H1 (cell line): ENCODE measurements around the gene CNKSR2. TPM values are rescaled to one million over a fixed set of nuclear protein-coding genes. Genes with fewer than 3 reads are reported as not detected.

Source experiments
- CTCF ChIA-PET: fragments of 300-600 bp; sonication (Branson Sonifier 250); formaldehyde crosslinking; loops from one replicate; lab custom pipeline; 2021; ENCODE audit not compliant: partially characterized antibody; lab: Charles Lee
- POLR2A ChIA-PET: fragments of 300-600 bp; sonication (Branson Sonifier 250); formaldehyde crosslinking; loops from one replicate; lab custom pipeline; 2021; ENCODE audit warnings: inconsistent platforms; ENCODE audit not compliant: partially characterized antibody; lab: Charles Lee
- DNase-seq, 2 experiments: peaks; one replicate each; pipeline versions ENCODE4 v3.0.0 to v3.0.0-alpha.2; 2010 to 2022; ENCODE audit warnings: low spot score in 2 of 2, low read depth in 1 of 2, mixed read lengths in 1 of 2
- FAIRE-seq: peaks from 2 replicates; lab custom pipeline; 2011; peaks lifted over from hg19 to GRCh38; lab: Jason Lieb, UNC
- H2AFZ ChIP-seq: 2 replicates; pipeline ENCODE4 v1.8.1; 2012; ENCODE audit warnings: low read length, inconsistent platforms
- H2AK5ac ChIP-seq: 2 replicates; pipeline ENCODE4 v1.6.1; 2013; ENCODE audit warnings: low read depth, low read length
- H2BK120ac ChIP-seq: replicated peaks from 2 replicates; pipeline ENCODE3; 2013; ENCODE audit warnings: low read depth, low read length, inconsistent platforms
- H2BK12ac ChIP-seq: 2 replicates; pipeline ENCODE4 v1.6.1; 2013; ENCODE audit warnings: low read depth, low read length
- H2BK15ac ChIP-seq: 2 replicates; pipeline ENCODE4 v1.6.1; 2013; ENCODE audit warnings: low read length
- H2BK20ac ChIP-seq: 2 replicates; pipeline ENCODE4 v1.6.1; 2013; ENCODE audit warnings: low read length
- H2BK5ac ChIP-seq: 2 replicates; pipeline ENCODE4 v1.6.1; 2013; ENCODE audit warnings: low read depth, low read length
- H3K14ac ChIP-seq: 2 replicates; pipeline ENCODE4 v1.6.1; 2013; ENCODE audit warnings: inconsistent platforms; ENCODE audit not compliant: insufficient read length
- H3K18ac ChIP-seq: 2 replicates; pipeline ENCODE4 v1.6.1; 2013; ENCODE audit warnings: low read length; ENCODE audit errors: extremely low read depth
- H3K23ac ChIP-seq: 2 replicates; pipeline ENCODE4 v1.6.1; 2013; ENCODE audit warnings: inconsistent platforms; ENCODE audit not compliant: insufficient read length
- H3K23me2 ChIP-seq: 2 replicates; pipeline ENCODE4 v1.6.1; 2013; ENCODE audit warnings: low read depth, low read length
- H3K27ac ChIP-seq: 2 replicates; pipeline ENCODE4 v1.6.1; 2011; ENCODE audit warnings: low read depth, low read length, inconsistent platforms
- H3K27me3 ChIP-seq, 4 experiments: replicated peaks in 1 of 4; 1 replicate in 1 of 4; 2 replicates in 3 of 4; pipeline versions ENCODE4 v1.6.1 to v1.8.1; 2011 to 2013; ENCODE audit warnings: low read length in 3 of 4, mild to moderate bottlenecking in 3 of 4, inconsistent platforms in 2 of 4, mixed read lengths in 2 of 4, moderate library complexity in 1 of 4; ENCODE audit not compliant: control insufficient read depth in 3 of 4, insufficient read depth in 3 of 4; ENCODE audit errors: extremely low read depth in 1 of 4
- H3K36me3 ChIP-seq, 4 experiments: 2 replicates each; pipeline versions ENCODE4 v1.6.1 to v1.8.1; 2011 to 2013; ENCODE audit warnings: mild to moderate bottlenecking in 4 of 4, low read length in 3 of 4, moderate library complexity in 2 of 4, control low read depth in 1 of 4, inconsistent platforms in 1 of 4; ENCODE audit not compliant: insufficient read depth in 4 of 4, control insufficient read depth in 2 of 4
- H3K4ac ChIP-seq: replicated peaks from 2 replicates; pipeline ENCODE3; 2013; ENCODE audit warnings: low read length, low read depth, mixed read lengths, inconsistent platforms; ENCODE audit not compliant: insufficient read length
- H3K4me1 ChIP-seq, 4 experiments: replicated peaks in 1 of 4; 1 replicate in 1 of 4; 2 replicates in 3 of 4; pipeline versions ENCODE4 v1.6.1 to v1.8.1; 2011 to 2013; ENCODE audit warnings: low read length in 3 of 4, inconsistent platforms in 2 of 4, mixed read lengths in 1 of 4; ENCODE audit not compliant: insufficient read depth in 4 of 4, control insufficient read depth in 3 of 4
- H3K4me2 ChIP-seq, 2 experiments: 2 replicates each; pipeline versions ENCODE4 v1.6.1 to v1.8.1; 2011 to 2013; ENCODE audit warnings: low read depth in 2 of 2, low read length in 2 of 2, control low read depth in 1 of 2, inconsistent platforms in 1 of 2, mild to moderate bottlenecking in 1 of 2; ENCODE audit not compliant: insufficient read depth in 1 of 2
- H3K4me3 ChIP-seq, 4 experiments: fragments of 200-600, 300-600 bp in 1 of 4; sonication (generic), shearing (Covaris generic), sonication (Bioruptor Twin) in 1 of 4; 2 replicates each; pipeline versions ENCODE4 v1.5.1 to v1.8.1; 2011 to 2016; ENCODE audit warnings: low read length in 4 of 4, low read depth in 3 of 4, control low read depth in 2 of 4, inconsistent platforms in 2 of 4, mild to moderate bottlenecking in 2 of 4, mixed read lengths in 1 of 4, moderate library complexity in 1 of 4; ENCODE audit not compliant: insufficient read depth in 2 of 4; ENCODE audit errors: extremely low read depth in 1 of 4
- H3K56ac ChIP-seq: replicated peaks from 2 replicates; pipeline ENCODE3; 2013; ENCODE audit warnings: low read depth, mild to moderate bottlenecking, mixed read lengths, low read length, inconsistent platforms; ENCODE audit not compliant: insufficient read length
- H3K79me1 ChIP-seq: 2 replicates; pipeline ENCODE4 v1.6.1; 2013; ENCODE audit warnings: low read depth, low read length, control low read depth
- H3K79me2 ChIP-seq, 2 experiments: 2 replicates each; pipeline versions ENCODE4 v1.6.1 to v1.8.1; 2012 to 2013; ENCODE audit warnings: low read length in 2 of 2, mild to moderate bottlenecking in 2 of 2, inconsistent platforms in 1 of 2; ENCODE audit not compliant: insufficient read depth in 2 of 2, control insufficient read depth in 1 of 2
- H3K9ac ChIP-seq, 4 experiments: replicated peaks in 1 of 4; 1 replicate in 1 of 4; 2 replicates in 3 of 4; pipeline versions ENCODE4 v1.6.1 to v1.8.1; 2011 to 2013; ENCODE audit warnings: low read depth in 3 of 4, low read length in 3 of 4, control low read depth in 2 of 4, mild to moderate bottlenecking in 2 of 4, moderate library complexity in 2 of 4, inconsistent platforms in 1 of 4; ENCODE audit errors: extremely low read depth in 1 of 4
- H3K9me3 ChIP-seq, 2 experiments: 2 replicates each; pipeline versions ENCODE4 v1.6.1 to v1.8.1; 2012 to 2013; ENCODE audit warnings: mild to moderate bottlenecking in 2 of 2, moderate library complexity in 2 of 2, control low read depth in 1 of 2, inconsistent platforms in 1 of 2, low read depth in 1 of 2, low read length in 1 of 2, mixed read lengths in 1 of 2; ENCODE audit not compliant: insufficient read depth in 2 of 2
- H4K20me1 ChIP-seq, 2 experiments: replicated peaks in 1 of 2; 2 replicates each; pipeline versions ENCODE3 to v1.8.1; 2011 to 2013; ENCODE audit warnings: inconsistent platforms in 2 of 2, low read length in 2 of 2, mild to moderate bottlenecking in 1 of 2; ENCODE audit not compliant: insufficient read depth in 2 of 2, control insufficient read depth in 1 of 2
- H4K5ac ChIP-seq: 2 replicates; pipeline ENCODE4 v1.6.1; 2013; ENCODE audit warnings: low read length, low read depth, mixed read lengths, inconsistent platforms; ENCODE audit not compliant: insufficient read length
- H4K8ac ChIP-seq: 2 replicates; pipeline ENCODE4 v1.8.0; 2013; ENCODE audit warnings: mild to moderate bottlenecking, moderate library complexity, low read length, inconsistent platforms; ENCODE audit not compliant: insufficient read depth; ENCODE audit errors: extremely low read depth
- H4K91ac ChIP-seq: replicated peaks from 2 replicates; pipeline ENCODE3; 2013; ENCODE audit warnings: low read length, mixed read lengths, inconsistent platforms; ENCODE audit not compliant: insufficient read length
- ASH2L ChIP-seq: fragments of 200-600, 300-600 bp; sonication (generic); IDR thresholded peaks from one replicate; pipeline ENCODE4 v1.7.1; 2017; ENCODE audit warnings: low read length
- BACH1 ChIP-seq: IDR thresholded peaks from 2 replicates; pipeline ENCODE4 v1.6.1; 2012; ENCODE audit warnings: low read length, improper control_type of control experiment
- BRCA1 ChIP-seq: IDR thresholded peaks from 2 replicates; pipeline ENCODE4 v1.6.1; 2012; ENCODE audit warnings: low read depth, low read length, improper control_type of control experiment
- CTBP2 ChIP-seq: IDR thresholded peaks from 2 replicates; pipeline ENCODE4 v1.7.0; 2011; ENCODE audit warnings: borderline replicate concordance, mild to moderate bottlenecking, moderate library complexity, mixed read lengths, low read length; ENCODE audit not compliant: insufficient read depth, insufficient read length
- NRF1 ChIP-seq: IDR thresholded peaks from 2 replicates; pipeline ENCODE4 v1.6.1; 2011; ENCODE audit warnings: mild to moderate bottlenecking, low read depth, low read length, improper control_type of control experiment
- POLR2A ChIP-seq, 2 experiments: IDR thresholded peaks; 1 replicate in 1 of 2; 2 replicates in 1 of 2; pipeline ENCODE4 v1.6.1; 2011; ENCODE audit warnings: low read depth in 2 of 2, low read length in 2 of 2, mild to moderate bottlenecking in 2 of 2; ENCODE audit errors: control extremely low read depth in 1 of 2
- RBBP5 ChIP-seq: IDR thresholded peaks from 2 replicates; pipeline ENCODE4 v1.7.1; 2012; ENCODE audit warnings: low read depth, mild to moderate bottlenecking, inconsistent platforms, low read length, moderate library complexity, borderline replicate concordance
- RFX5 ChIP-seq: IDR thresholded peaks from 2 replicates; pipeline ENCODE4 v1.6.1; 2011; ENCODE audit warnings: low read depth, low read length, improper control_type of control experiment, borderline replicate concordance
- SIX5 ChIP-seq: IDR thresholded peaks from 2 replicates; pipeline ENCODE4 v1.6.1; 2011; ENCODE audit warnings: mild to moderate bottlenecking, low read depth, low read length
- SP1 ChIP-seq: IDR thresholded peaks from 2 replicates; pipeline ENCODE4 v1.6.1; 2011; ENCODE audit warnings: low read depth, low read length
- TAF7 ChIP-seq: optimal IDR thresholded peaks from 2 replicates; pipeline ENCODE3; 2011; ENCODE audit warnings: low read depth, mild to moderate bottlenecking, inconsistent platforms, low read length, moderate library complexity, borderline replicate concordance
- TBP ChIP-seq: IDR thresholded peaks from 2 replicates; pipeline ENCODE4 v1.6.1; 2011; ENCODE audit warnings: low read depth, low read length, improper control_type of control experiment
- WGBS, 2 experiments: shearing (Covaris generic) in 1 of 2; methylation state at CpG; one replicate each; pipeline versions ENCODE4 v1.1.6 to v1.1.7; 2013 to 2015; ENCODE audit warnings: low lambda C conversion rate in 2 of 2, mixed read lengths in 2 of 2, inconsistent platforms in 1 of 2, low coverage in 1 of 2, missing lambda C conversion rate in 1 of 2; ENCODE audit not compliant: insufficient replicate concordance in 2 of 2, insufficient coverage in 1 of 2, insufficient read length in 1 of 2; ENCODE audit errors: extremely low coverage in 1 of 2, missing lambda C conversion rate in 1 of 2; 5-methylcytosine and 5-hydroxymethylcytosine counted together
- polyA plus RNA-seq, 7 experiments: library from polyadenylated mRNA; depleted of rRNA in 3 of 7; stranded (reverse) in 5 of 7; unstranded in 2 of 7; fragments of >200 nt in 5 of 7; fragments of 200-250 nt in 2 of 7; gene quantifications; 1 replicate in 5 of 7; 2 replicates in 1 of 7; 4 replicates in 1 of 7; pipeline versions ENCODE4 v1.2.1 to v1.2.3, GENCODE V29; 2011 to 2013; ENCODE audit warnings: missing spikeins in 2 of 7, mixed read lengths in 2 of 7
- total RNA-seq: library from RNA; stranded (reverse); fragmentation: NEBNext Ultra II Directional; extraction: Animal tissue kit (Norgen Biotek cat#: 25700); gene quantifications from 2 replicates; pipeline ENCODE4 v1.2.1, GENCODE V29; 2021

Gene CNKSR2
- total and polyA plus RNA-seq, 2 of the 8 experiments (the other 6 are each of a cell fraction or from before 2014, with no cell fraction given): 5.5 to 16.3 TPM

GRCh38 chrX:21620234-21620633, 246.0 kb downstream of the CNKSR2 start:
- WGBS, 2 experiments: 92% methylated on average over 2 of the region's 2 CpGs; no CpG with 5 or more reads in 1 of the 2 experiments
- CTCF ChIA-PET: no interaction called here
- FAIRE-seq: no peak

More at GRCh38 chrX:21620234-21620633, 246.0 kb downstream of the CNKSR2 start:
- DNase-seq: no peak
- no peak overlapping the region for H2AK5ac ChIP-seq
- H2BK5ac ChIP-seq: no peak overlapping the region
- no peak overlapping the region for H2BK15ac ChIP-seq
- H3K4me1 ChIP-seq: no peaks in the 10 kb centered on the region
- H3K9me3 ChIP-seq: no peaks in the 10 kb centered on the region
- H2BK20ac ChIP-seq: no peak overlapping the region
- no peak overlapping the region for H3K14ac ChIP-seq
- no peak overlapping the region for H4K5ac ChIP-seq
- H3K79me2 ChIP-seq: no peaks in the 10 kb centered on the region
- no peaks in the 10 kb centered on the region for H3K36me3 ChIP-seq
- H4K91ac ChIP-seq: no peak overlapping the region
- H3K23me2 ChIP-seq: no peaks in the 10 kb centered on the region
- H2BK12ac ChIP-seq: no peak overlapping the region
- H2AFZ ChIP-seq: no peak overlapping the region
- H4K8ac ChIP-seq: no peak overlapping the region
- no peak overlapping the region for H3K27ac ChIP-seq
- no peaks in the 10 kb centered on the region for H3K79me1 ChIP-seq
- no peak overlapping the region for H3K4me3 ChIP-seq
- H3K56ac ChIP-seq: no peak overlapping the region
- H3K4ac ChIP-seq: no peak overlapping the region
- POLR2A ChIA-PET: no interaction called here
- TF ChIP-seq BRCA1 (no peak), TBP (no peak), SP1 (no peak), RBBP5 (no peak), CTBP2 (no peak), NRF1 (no peak), TAF7 (no peak), BACH1 (no peak), POLR2A (IDR thresholded peaks at IDR 0.05; ENCODE audit: control extremely low read depth in 1 of 2, low read depth in 2 of 2, low read length in 2 of 2) (no peak), RFX5 (no peak), SIX5 (no peak), ASH2L (no peak)
- H2BK120ac ChIP-seq: no peak overlapping the region
- H3K23ac ChIP-seq: no peak overlapping the region
- no peak overlapping the region for H3K18ac ChIP-seq
- no peaks in the 10 kb centered on the region for H4K20me1 ChIP-seq
- no peaks in the 10 kb centered on the region for H3K27me3 ChIP-seq
- H3K9ac ChIP-seq: no peak overlapping the region
- no peak overlapping the region for H3K4me2 ChIP-seq
